ENCODE data around the gene PACSIN1.

The PACSIN1 gene

GRCh38 chr6:34526992-34527728, 61.3 kb downstream of the PACSIN1 start:
- H3K4me3 ChIP-seq (replicated peaks; ENCODE audit: low read depth, low read length), result no peak overlapping the region
- peak; percentile 60 for DNase-seq (ENCODE audit: extremely low read depth, low read depth)
- TF ChIP-seq, protein P1, sequence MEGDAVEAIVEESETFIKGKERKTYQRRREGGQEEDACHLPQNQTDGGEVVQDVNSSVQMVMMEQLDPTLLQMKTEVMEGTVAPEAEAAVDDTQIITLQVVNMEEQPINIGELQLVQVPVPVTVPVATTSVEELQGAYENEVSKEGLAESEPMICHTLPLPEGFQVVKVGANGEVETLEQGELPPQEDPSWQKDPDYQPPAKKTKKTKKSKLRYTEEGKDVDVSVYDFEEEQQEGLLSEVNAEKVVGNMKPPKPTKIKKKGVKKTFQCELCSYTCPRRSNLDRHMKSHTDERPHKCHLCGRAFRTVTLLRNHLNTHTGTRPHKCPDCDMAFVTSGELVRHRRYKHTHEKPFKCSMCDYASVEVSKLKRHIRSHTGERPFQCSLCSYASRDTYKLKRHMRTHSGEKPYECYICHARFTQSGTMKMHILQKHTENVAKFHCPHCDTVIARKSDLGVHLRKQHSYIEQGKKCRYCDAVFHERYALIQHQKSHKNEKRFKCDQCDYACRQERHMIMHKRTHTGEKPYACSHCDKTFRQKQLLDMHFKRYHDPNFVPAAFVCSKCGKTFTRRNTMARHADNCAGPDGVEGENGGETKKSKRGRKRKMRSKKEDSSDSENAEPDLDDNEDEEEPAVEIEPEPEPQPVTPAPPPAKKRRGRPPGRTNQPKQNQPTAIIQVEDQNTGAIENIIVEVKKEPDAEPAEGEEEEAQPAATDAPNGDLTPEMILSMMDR (IDR thresholded peaks at IDR 0.05; ENCODE audit: low read depth, low read length, missing control alignments), result peak; percentile 56

DNA sequence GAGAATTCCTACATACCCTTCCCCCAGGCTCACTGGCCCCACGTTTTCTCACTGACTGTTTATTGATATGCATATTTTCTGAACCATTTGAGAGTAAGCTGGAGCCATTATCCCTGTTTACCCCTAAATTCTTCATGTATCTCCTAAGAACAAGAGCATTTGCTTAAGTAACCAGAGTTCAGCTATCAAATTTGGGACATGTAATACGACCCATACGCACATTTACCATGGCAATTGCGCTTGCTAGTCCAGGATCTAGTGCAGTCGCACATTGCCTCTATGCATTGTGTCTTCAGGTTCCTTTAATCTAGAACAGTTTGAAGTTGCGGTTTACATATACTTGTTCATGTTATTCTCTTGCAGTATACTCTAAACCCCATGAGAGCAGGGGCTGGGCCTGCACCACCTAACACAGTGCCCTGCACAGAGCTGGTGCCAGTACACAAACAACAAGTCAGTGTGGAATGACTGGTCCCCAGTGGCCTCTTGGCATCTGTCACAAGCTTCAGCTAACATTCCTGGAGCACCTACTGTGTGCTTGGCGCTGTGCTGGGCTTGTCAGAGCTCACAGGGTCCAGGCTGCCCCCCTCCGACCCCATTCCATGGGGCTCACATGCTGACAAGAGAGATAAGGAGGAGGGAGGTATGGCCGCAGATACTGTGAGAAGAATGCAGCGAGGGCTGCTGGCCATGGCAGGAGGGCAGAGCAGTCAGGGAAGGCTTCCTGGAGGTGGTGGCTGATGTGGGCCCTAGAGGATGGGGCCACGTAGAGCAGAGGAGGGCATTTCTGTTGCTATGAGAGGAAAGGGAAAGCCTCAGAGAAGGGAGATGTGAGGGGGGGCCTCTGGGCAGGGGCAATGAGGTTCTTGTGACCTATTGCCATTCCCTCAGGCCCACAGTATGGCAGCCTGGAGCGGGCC, 62.1 kb downstream of the PACSIN1 start:
- TF ChIP-seq, protein P1 (IDR thresholded peaks at IDR 0.05; ENCODE audit: low read depth, low read length, missing control alignments), result no peak
- H3K4me3 ChIP-seq (replicated peaks; ENCODE audit: low read depth, low read length), result no peak overlapping the region
- DNase-seq (ENCODE audit: extremely low read depth, low read depth), result no peak

DNA sequence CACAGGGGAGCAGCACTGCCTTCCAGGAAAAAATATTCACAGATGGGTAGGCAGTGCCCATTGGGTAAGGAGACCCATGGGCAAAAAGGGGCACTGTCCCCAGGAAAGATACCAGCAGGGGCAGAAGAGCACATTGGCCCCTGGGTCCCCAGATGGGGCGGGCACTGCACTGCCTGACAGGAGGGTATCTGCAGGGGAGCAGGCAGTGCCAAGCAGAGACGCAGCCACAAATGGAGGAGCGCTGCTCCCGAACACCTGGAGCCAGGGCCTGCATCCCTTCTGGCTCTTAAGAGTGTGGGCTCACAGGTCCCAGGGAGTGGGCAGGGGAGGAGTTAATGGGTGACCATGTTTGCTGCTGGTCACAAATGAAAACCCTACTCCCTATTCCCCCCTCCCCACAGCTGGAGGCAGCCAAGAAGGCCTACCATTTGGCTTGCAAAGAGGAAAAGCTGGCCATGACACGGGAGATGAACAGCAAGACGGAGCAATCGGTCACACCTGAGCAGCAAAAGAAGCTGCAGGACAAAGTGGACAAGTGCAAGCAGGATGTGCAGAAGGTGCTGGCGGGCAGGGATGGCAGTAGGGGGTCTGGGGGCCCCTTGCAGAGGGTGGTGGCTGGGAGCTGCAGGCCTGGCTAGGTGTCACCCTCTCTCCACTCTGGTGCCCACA, 63.3 kb downstream of the PACSIN1 start:
- TF ChIP-seq, protein P1 (IDR thresholded peaks at IDR 0.05; ENCODE audit: low read depth, low read length, missing control alignments), result no peak
- no peak for DNase-seq (ENCODE audit: extremely low read depth, low read depth)
- H3K4me3 ChIP-seq (replicated peaks; ENCODE audit: low read depth, low read length), result no peak overlapping the region

DNA sequence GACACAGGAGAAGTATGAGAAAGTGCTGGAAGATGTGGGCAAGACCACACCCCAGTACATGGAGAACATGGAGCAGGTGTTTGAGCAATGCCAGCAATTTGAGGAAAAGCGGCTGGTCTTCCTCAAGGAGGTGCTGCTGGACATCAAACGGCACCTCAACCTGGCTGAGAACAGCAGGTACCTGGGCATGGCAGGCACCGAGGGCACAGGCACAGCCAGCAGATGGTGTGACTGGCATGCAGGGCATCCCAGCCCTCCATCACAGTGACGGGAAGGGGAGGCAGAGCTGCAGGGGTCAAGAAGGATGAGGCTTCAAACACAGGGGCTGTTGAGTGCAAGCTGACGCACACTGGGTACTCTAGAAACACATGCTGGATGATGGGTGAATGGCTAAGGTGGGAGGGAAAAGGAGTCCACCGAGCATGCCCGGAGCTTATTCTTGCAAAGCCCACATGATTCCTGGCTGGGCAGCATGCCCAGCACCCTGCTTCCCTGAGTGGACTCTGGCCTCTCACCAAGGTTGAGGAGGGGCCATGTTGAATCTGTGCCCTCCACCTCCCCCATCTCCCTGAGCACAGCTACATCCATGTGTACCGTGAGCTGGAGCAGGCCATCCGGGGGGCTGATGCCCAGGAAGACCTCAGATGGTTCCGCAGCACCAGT, 63.9 kb downstream of the PACSIN1 start:
- no peak overlapping the region for H3K4me3 ChIP-seq (replicated peaks; ENCODE audit: low read depth, low read length)
- DNase-seq (ENCODE audit: extremely low read depth, low read depth), result no peak
- TF ChIP-seq, protein P1 (IDR thresholded peaks at IDR 0.05; ENCODE audit: low read depth, low read length, missing control alignments), result no peak

- TF ChIP-seq, protein P1 (IDR thresholded peaks at IDR 0.05; ENCODE audit: low read depth, low read length, missing control alignments), result no peak
- DNase-seq (ENCODE audit: extremely low read depth, low read depth), result no peak
- H3K4me3 ChIP-seq (replicated peaks; ENCODE audit: low read depth, low read length), result no peak overlapping the region
These were observed 65.0 kb downstream of the PACSIN1 start for GRCh38 chr6:34530753-34531365.
